ENCODE measurements around the gene WDFY2. TPM values are rescaled to one million over a fixed set of nuclear protein-coding genes. Genes with fewer than 3 reads are reported as not detected.

Gene WDFY2
- total RNA-seq, 1 donor from 2014 or later: 43.0 TPM

DNA sequence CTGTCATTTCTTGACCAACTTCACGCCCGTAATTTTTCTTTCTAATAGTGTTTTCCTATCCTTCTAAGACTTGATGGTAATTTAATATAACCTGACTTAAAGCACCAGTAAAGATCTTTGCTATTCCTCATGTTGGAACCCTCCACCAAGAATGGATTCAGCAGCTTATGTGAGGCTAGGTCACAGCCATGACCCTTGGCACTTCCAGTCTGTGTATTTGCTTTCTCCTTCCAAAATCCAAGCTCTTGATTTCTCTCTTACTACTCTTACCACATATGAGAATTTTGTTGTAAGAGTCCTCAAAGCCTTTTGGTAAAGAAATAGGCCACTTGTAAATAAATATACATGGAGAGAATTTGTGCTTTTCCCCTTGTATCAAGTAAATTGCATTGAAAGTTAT lies 158.3 kb downstream of the WDFY2 start:
- H3K4me3 Mint-ChIP-seq (ENCODE audit: unreplicated experiment): no peak overlapping the region
- no peak overlapping the region for H3K27ac Mint-ChIP-seq (ENCODE audit: unreplicated experiment)
- peaks cover 1% of the 10 kb centered on the region for H3K27me3 Mint-ChIP-seq (ENCODE audit: unreplicated experiment)
- DNase-seq: no peak
- H3K36me3 Mint-ChIP-seq (ENCODE audit: unreplicated experiment): peaks cover 6% of the 10 kb centered on the region
- TF ChIP-seq, protein P1, sequence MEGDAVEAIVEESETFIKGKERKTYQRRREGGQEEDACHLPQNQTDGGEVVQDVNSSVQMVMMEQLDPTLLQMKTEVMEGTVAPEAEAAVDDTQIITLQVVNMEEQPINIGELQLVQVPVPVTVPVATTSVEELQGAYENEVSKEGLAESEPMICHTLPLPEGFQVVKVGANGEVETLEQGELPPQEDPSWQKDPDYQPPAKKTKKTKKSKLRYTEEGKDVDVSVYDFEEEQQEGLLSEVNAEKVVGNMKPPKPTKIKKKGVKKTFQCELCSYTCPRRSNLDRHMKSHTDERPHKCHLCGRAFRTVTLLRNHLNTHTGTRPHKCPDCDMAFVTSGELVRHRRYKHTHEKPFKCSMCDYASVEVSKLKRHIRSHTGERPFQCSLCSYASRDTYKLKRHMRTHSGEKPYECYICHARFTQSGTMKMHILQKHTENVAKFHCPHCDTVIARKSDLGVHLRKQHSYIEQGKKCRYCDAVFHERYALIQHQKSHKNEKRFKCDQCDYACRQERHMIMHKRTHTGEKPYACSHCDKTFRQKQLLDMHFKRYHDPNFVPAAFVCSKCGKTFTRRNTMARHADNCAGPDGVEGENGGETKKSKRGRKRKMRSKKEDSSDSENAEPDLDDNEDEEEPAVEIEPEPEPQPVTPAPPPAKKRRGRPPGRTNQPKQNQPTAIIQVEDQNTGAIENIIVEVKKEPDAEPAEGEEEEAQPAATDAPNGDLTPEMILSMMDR (IDR thresholded peaks at IDR 0.05; ENCODE audit: partially characterized antibody, unreplicated experiment): no peak
- H3K4me1 Mint-ChIP-seq (ENCODE audit: low read depth, unreplicated experiment): peaks cover 3% of the 10 kb centered on the region
- H3K9me3 Mint-ChIP-seq (ENCODE audit: unreplicated experiment): peaks cover 4% of the 10 kb centered on the region

DNA sequence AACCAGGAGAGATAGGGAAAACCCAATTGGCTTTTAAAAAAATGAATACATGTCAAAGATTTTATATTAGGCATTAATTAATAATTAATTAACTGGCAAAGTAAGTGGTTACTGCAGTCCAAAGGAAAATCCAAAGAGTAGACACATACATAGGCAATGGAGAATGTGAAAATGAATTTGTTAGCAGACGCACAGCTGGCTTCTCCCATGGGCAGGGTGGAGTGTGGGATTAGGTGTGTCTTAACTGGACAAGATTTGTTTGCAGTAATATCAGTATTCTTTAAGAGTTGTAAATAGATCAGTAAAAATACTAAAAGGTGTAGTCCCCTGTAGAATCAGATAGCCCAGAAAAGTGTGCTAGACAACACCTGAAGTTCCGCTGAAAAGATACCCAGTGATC lies 161.0 kb downstream of the WDFY2 start:
- H3K36me3 Mint-ChIP-seq (ENCODE audit: unreplicated experiment): peaks cover 19% of the 10 kb centered on the region
- H3K9me3 Mint-ChIP-seq (ENCODE audit: unreplicated experiment): peaks cover 2% of the 10 kb centered on the region
- H3K27me3 Mint-ChIP-seq (ENCODE audit: unreplicated experiment): peaks cover 1% of the 10 kb centered on the region
- DNase-seq: no peak
- TF ChIP-seq, protein P1 (IDR thresholded peaks at IDR 0.05; ENCODE audit: partially characterized antibody, unreplicated experiment): no peak
- no peak overlapping the region for H3K27ac Mint-ChIP-seq (ENCODE audit: unreplicated experiment)
- peaks cover 3% of the 10 kb centered on the region for H3K4me1 Mint-ChIP-seq (ENCODE audit: low read depth, unreplicated experiment)
- no peak overlapping the region for H3K4me3 Mint-ChIP-seq (ENCODE audit: unreplicated experiment)

DNA sequence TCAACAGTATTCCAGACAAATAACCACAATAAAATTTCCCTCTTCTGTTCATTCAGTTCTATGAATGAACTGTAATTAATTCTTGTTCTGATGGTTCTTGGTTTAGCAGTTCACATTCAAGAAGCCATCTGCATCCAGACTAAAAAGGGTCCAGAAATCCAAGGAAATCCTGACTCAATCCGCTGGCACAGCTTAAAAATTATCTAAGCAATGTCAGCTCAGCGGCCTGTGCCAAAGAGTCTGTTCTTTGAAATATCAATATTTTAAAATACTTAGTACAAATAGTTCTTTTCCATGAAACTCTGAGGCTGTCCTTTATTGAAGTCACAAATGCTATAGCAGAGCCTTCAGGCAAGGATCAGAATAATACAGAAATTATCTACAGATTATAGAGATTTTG lies 162.5 kb downstream of the WDFY2 start:
- H3K36me3 Mint-ChIP-seq (ENCODE audit: unreplicated experiment): peaks cover 19% of the 10 kb centered on the region
- peaks cover 2% of the 10 kb centered on the region for H3K9me3 Mint-ChIP-seq (ENCODE audit: unreplicated experiment)
- no peak for DNase-seq
- H3K4me1 Mint-ChIP-seq (ENCODE audit: low read depth, unreplicated experiment): peaks cover 3% of the 10 kb centered on the region
- H3K27ac Mint-ChIP-seq (ENCODE audit: unreplicated experiment): no peak overlapping the region
- TF ChIP-seq, protein P1 (IDR thresholded peaks at IDR 0.05; ENCODE audit: partially characterized antibody, unreplicated experiment): no peak
- H3K4me3 Mint-ChIP-seq (ENCODE audit: unreplicated experiment): no peak overlapping the region
- H3K27me3 Mint-ChIP-seq (ENCODE audit: unreplicated experiment): no peaks in the 10 kb centered on the region

DNA sequence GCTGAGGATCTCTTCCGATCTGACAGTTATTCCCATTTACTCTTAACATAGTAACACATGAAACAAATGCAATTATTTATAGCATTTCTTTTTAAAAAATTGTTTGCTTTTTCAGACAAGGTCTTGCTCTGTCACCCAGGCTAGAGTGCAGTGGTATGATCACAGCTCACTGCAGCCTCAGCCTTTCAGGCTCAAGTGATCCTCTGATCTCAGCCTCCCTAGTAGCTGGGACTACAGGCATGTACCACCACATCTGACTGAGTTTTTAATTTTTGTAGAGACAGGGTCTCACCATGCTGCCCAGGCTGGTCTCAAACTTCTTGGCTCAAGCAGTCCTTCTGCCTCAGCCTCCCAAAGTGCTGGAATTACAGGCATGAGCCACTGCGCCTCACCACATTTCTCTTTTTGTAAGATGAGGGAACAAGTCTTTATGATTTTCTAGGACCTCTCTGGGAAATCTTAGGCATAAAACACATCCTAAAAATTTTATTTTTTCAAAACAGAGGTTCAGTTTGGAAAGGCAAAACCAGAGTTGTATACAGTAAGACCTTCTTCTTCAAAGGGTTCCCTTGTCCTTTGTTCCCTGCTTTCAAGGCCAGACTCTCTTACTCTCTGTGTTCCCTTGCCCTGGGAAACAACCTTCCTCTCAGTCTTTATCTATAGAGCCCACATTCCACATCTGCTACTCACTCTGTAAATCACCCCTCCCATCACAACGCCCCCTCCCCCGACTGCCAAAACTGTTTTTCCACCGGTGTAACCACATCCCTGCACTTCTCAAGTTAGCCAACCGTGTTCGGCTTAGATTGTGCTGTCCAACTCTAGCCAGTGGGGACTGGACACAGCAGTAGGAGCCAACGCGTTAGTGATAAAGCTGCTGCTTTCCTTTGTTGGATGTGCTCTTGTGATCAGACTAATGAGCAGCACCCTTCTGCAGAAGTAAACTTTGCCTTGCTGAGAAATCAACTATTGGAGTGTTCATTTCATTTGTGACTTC lies 163.5 kb downstream of the WDFY2 start:
- Mint-ChIP-seq H3K4me1 (ENCODE audit: low read depth, unreplicated experiment) (peaks cover 3% of the 10 kb centered on the region), H3K27ac (ENCODE audit: unreplicated experiment) (no peak overlapping the region), H3K9me3 (ENCODE audit: unreplicated experiment) (peaks cover 2% of the 10 kb centered on the region), H3K36me3 (ENCODE audit: unreplicated experiment) (peaks cover 19% of the 10 kb centered on the region), H3K4me3 (ENCODE audit: unreplicated experiment) (no peak overlapping the region), H3K27me3 (ENCODE audit: unreplicated experiment) (no peaks in the 10 kb centered on the region)
- DNase-seq: no peak
- TF ChIP-seq, protein P1 (IDR thresholded peaks at IDR 0.05; ENCODE audit: partially characterized antibody, unreplicated experiment): no peak

DNA sequence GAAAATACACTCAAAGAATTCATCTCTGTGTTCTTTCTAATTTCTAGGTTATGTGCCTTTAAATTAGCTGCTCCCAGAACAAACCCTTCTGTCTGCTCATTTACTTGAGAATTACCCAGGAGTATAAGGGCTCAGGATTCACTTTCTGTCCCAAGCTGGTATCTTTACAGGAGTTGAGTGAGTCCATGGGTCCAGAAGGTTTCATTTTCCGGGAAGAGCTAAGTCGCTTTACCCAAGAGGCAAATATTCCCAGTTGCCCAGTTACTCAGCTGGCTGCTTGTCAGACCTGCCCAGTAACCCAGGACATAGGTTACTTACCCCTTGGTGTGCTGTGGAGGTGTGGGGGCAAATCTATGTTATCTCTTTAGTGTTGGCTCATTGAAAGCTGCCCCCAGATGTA lies 172.4 kb downstream of the WDFY2 start:
- no peak overlapping the region for H3K4me3 Mint-ChIP-seq (ENCODE audit: unreplicated experiment)
- no peak overlapping the region for H3K27ac Mint-ChIP-seq (ENCODE audit: unreplicated experiment)
- H3K27me3 Mint-ChIP-seq (ENCODE audit: unreplicated experiment): peaks cover 4% of the 10 kb centered on the region
- peaks cover 9% of the 10 kb centered on the region for H3K36me3 Mint-ChIP-seq (ENCODE audit: unreplicated experiment)
- DNase-seq: no peak
- TF ChIP-seq, protein P1 (IDR thresholded peaks at IDR 0.05; ENCODE audit: partially characterized antibody, unreplicated experiment): no peak
- H3K4me1 Mint-ChIP-seq (ENCODE audit: low read depth, unreplicated experiment): peaks cover 7% of the 10 kb centered on the region
- no peaks in the 10 kb centered on the region for H3K9me3 Mint-ChIP-seq (ENCODE audit: unreplicated experiment)

All from glutamatergic neuron (in vitro differentiated cells).